ENCODE results near the gene WDR59. TPM values are rescaled to one million over a fixed set of nuclear protein-coding genes. Genes with fewer than 3 reads are reported as not detected.

The WDR59 gene
- total and polyA plus RNA-seq, 2 donors (not counting 1 experiment from before 2014, with no cell fraction given): 52.6 to 127 TPM

- Mint-ChIP-seq H3K4me3 (no peak overlapping the region), H3K9me3 (ENCODE audit: insufficient read depth) (no peaks in the 10 kb centered on the region), H3K27me3 (peaks cover 7% of the 10 kb centered on the region), H3K27ac (no peak overlapping the region), H3K4me1 (peaks cover 17% of the 10 kb centered on the region)
- intact Hi-C loops (cut with micrococcal nuclease): no loop called here
- Histone ChIP-seq H3K9me3 (ENCODE audit: control extremely low read depth in 1 of 3, control insufficient read depth in 2 of 3, insufficient read depth in 1 of 3, low read length in 2 of 3) (peaks cover 0 to 2% (median 0%) of the 10 kb centered on the region in 3 donors), H3K36me3 (replicated peaks in 1 of 2; ENCODE audit: control extremely low read depth in 1 of 2, control insufficient read depth in 1 of 2, extremely low read depth in 1 of 2, insufficient read depth in 2 of 2, low read length in 1 of 2) (no peaks in the 10 kb centered on the region), H3K4me3 (ENCODE audit: control extremely low read depth in 1 of 5, extremely low read depth in 1 of 5, insufficient read depth in 1 of 5, low read depth in 2 of 5, low read length in 4 of 5) (no peak overlapping the region), H3K4me1 (ENCODE audit: control insufficient read depth in 2 of 2, insufficient read depth in 2 of 2, low read length in 2 of 2) (peaks cover 0 to 6% of the 10 kb centered on the region in 2 donors), H3K4me2 (replicated peaks; ENCODE audit: low read depth, low read length, poor library complexity, severe bottlenecking) (no peak overlapping the region), H3K79me2 (ENCODE audit: control insufficient read depth, insufficient read depth, low read length) (no peaks in the 10 kb centered on the region), H3K27me3 (replicated peaks in 1 of 4; ENCODE audit: control extremely low read depth in 1 of 4, control insufficient read depth in 3 of 4, insufficient read depth in 4 of 4, low read length in 3 of 4) (no peaks in the 10 kb centered on the region), H3K9ac (ENCODE audit: low read length) (no peak overlapping the region), H3K27ac (ENCODE audit: low read length in 2 of 2) (no peak overlapping the region), H2AFZ (ENCODE audit: insufficient read depth, low read depth, low read length, poor library complexity, severe bottlenecking) (no peak overlapping the region), H4K20me1 (ENCODE audit: control insufficient read depth, insufficient read depth, low read length, poor library complexity, severe bottlenecking) (no peaks in the 10 kb centered on the region)
- 57% methylated on average over 1 of the region's 3 CpGs for WGBS (ENCODE audit: insufficient coverage)
- TF ChIP-seq CTCF (IDR thresholded peaks at IDR 0.05) (no peak), EZH2 (IDR thresholded peaks at IDR 0.05; ENCODE audit: borderline replicate concordance, insufficient read depth, low read depth, low read length, poor library complexity, severe bottlenecking) (no peak)
- no peak for ATAC-seq (ENCODE audit: low read depth)
- CTCF ChIA-PET: interaction anchor here (0.6 to 1.8 kb wide), 2 partner anchors 12 to 69 kb away, joined by 3 to 6 read pairs; partner anchors contain the start of gene ZNRF1
- POLR2A ChIA-PET: no interaction called here
- DNase-seq: no peak
Observed at GRCh38 chr16:75010427-75010826, 25.5 kb upstream of the WDR59 start.

- peaks cover 13% of the 10 kb centered on the region for H3K4me1 Mint-ChIP-seq
- Histone ChIP-seq H3K9me3 (ENCODE audit: control extremely low read depth in 1 of 3, control insufficient read depth in 2 of 3, insufficient read depth in 1 of 3, low read length in 2 of 3) (peaks cover 0 to 2% (median 0%) of the 10 kb centered on the region in 3 donors), H3K27me3 (replicated peaks in 1 of 4; ENCODE audit: control extremely low read depth in 1 of 4, control insufficient read depth in 3 of 4, insufficient read depth in 4 of 4, low read length in 3 of 4) (peaks cover 0 to 6% (median 1%) of the 10 kb centered on the region in 4 experiments), H3K4me1 (ENCODE audit: control insufficient read depth in 2 of 2, insufficient read depth in 2 of 2, low read length in 2 of 2) (peaks cover 0 to 6% of the 10 kb centered on the region in 2 donors), H3K27ac (ENCODE audit: low read length in 2 of 2) (no peak overlapping the region), H4K20me1 (ENCODE audit: control insufficient read depth, insufficient read depth, low read length, poor library complexity, severe bottlenecking) (no peaks in the 10 kb centered on the region), H3K9ac (ENCODE audit: low read length) (no peak overlapping the region), H2AFZ (ENCODE audit: insufficient read depth, low read depth, low read length, poor library complexity, severe bottlenecking) (no peak overlapping the region), H3K4me2 (replicated peaks; ENCODE audit: low read depth, low read length, poor library complexity, severe bottlenecking) (no peak overlapping the region), H3K36me3 (replicated peaks in 1 of 2; ENCODE audit: control extremely low read depth in 1 of 2, control insufficient read depth in 1 of 2, extremely low read depth in 1 of 2, insufficient read depth in 2 of 2, low read length in 1 of 2) (no peaks in the 10 kb centered on the region), H3K4me3 (ENCODE audit: control extremely low read depth in 1 of 5, extremely low read depth in 1 of 5, insufficient read depth in 1 of 5, low read depth in 2 of 5, low read length in 4 of 5) (no peak overlapping the region), H3K79me2 (ENCODE audit: control insufficient read depth, insufficient read depth, low read length) (no peaks in the 10 kb centered on the region)
- H3K4me3 Mint-ChIP-seq: no peak overlapping the region
- ChIA-PET CTCF (interaction anchor here (1.6 kb wide), 1 partner anchor 102 kb away, joined by 3 read pairs; no protein-coding TSS in a partner anchor), POLR2A (no interaction called here)
- H3K27ac Mint-ChIP-seq: no peak overlapping the region
- WGBS (ENCODE audit: insufficient coverage): no CpG with 5 or more reads among the region's 1 CpG
- H3K9me3 Mint-ChIP-seq (ENCODE audit: insufficient read depth): no peaks in the 10 kb centered on the region
- H3K27me3 Mint-ChIP-seq: peaks cover 15% of the 10 kb centered on the region
- DNase-seq: no peak
- ATAC-seq (ENCODE audit: low read depth): no peak
- intact Hi-C loops (cut with micrococcal nuclease): no loop called here
- TF ChIP-seq EZH2 (IDR thresholded peaks at IDR 0.05; ENCODE audit: borderline replicate concordance, insufficient read depth, low read depth, low read length, poor library complexity, severe bottlenecking) (no peak), CTCF (IDR thresholded peaks at IDR 0.05) (no peak)
Observed at GRCh38 chr16:75007443-75007842, 22.5 kb upstream of the WDR59 start.
